Type B pancreatic cell (in vitro differentiated cells): ENCODE data around the gene TTC6. TPM values are rescaled to one million over a fixed set of nuclear protein-coding genes. Genes with fewer than 3 reads are reported as not detected.
A peak's percentile ranks its signal among the peaks of the same experiment; 100 is the strongest.

Experiments
- DNase-seq: peaks from one replicate; pipeline ENCODE4 v3.0.0; 2021; ENCODE audit warnings: mixed read lengths; ENCODE audit not compliant: unreplicated experiment; ENCODE audit errors: extremely low spot score
- H3K27ac Mint-ChIP-seq: 2 replicates; pipeline ENCODE4 v1.8.0; 2021; ENCODE audit warnings: mild to moderate bottlenecking, mixed read lengths
- H3K27me3 Mint-ChIP-seq: 2 replicates; pipeline ENCODE4 v1.8.0; 2021; ENCODE audit warnings: mixed read lengths
- H3K36me3 Mint-ChIP-seq: 2 replicates; pipeline ENCODE4 v1.8.0; 2021; ENCODE audit warnings: mixed read lengths
- H3K4me1 Mint-ChIP-seq: one replicate; pipeline ENCODE4 v1.8.0; 2021; ENCODE audit warnings: mixed read lengths; ENCODE audit not compliant: unreplicated experiment
- H3K4me3 Mint-ChIP-seq: 2 replicates; pipeline ENCODE4 v1.8.0; 2021; ENCODE audit warnings: mild to moderate bottlenecking, mixed read lengths
- H3K9me3 Mint-ChIP-seq: 2 replicates; pipeline ENCODE4 v1.8.0; 2021; ENCODE audit warnings: mixed read lengths
- total RNA-seq: library from RNA; stranded (reverse); gene quantifications from 2 replicates; pipeline ENCODE4 v1.2.1, GENCODE V29; 2021; ENCODE audit warnings: low replicate concordance
- TF ChIP-seq, protein P1 (sequence below): fragments of 200-600 bp; sonication (generic); conservative IDR thresholded peaks from 2 replicates; pipeline ENCODE4 v1.5.0; 2021; ENCODE audit warnings: antibody characterized with exemption, mild to moderate bottlenecking

Gene TTC6
- total RNA-seq, 1 donor from 2014 or later, result 4.6 TPM

DNA sequence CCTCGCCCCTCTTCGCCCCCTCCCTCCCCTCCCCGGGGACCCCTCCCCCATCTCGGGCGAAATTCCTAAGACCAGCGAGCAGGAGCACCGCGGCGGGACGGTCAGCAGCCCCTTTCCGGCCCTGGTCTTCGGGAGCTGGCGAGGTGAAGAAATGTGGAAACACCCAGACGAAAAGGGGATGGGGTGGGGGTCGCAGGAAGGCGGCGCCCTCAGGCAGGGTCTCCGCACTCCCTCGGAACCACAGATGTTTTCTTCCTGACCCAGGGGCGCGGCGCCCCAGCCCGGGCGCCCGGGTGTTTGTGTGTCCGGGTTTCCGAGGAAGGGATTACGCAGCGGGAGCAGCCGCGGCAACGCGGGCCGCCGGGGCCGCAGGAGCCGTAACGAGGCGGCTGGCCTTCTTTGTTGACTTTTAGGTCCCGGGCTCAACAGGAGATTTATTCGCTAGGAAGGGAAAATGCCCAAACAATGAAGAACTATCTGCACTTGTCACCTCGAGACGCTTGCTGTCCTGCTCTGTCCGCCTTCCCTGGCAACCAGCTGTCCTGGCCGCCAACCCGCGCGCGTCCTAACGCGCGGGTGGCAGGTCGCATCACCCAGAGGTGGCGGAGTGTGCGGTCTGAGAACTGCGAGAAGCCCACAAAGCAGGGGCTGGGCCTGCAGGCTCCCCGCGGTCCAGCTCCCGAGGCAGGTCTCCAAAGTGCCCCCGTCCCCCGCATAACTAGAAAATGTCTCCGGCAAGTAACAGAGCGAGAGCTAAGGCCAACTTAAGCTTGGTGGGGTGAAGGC is 7.4 kb upstream of the TTC6 start:
- TF ChIP-seq, protein P1, sequence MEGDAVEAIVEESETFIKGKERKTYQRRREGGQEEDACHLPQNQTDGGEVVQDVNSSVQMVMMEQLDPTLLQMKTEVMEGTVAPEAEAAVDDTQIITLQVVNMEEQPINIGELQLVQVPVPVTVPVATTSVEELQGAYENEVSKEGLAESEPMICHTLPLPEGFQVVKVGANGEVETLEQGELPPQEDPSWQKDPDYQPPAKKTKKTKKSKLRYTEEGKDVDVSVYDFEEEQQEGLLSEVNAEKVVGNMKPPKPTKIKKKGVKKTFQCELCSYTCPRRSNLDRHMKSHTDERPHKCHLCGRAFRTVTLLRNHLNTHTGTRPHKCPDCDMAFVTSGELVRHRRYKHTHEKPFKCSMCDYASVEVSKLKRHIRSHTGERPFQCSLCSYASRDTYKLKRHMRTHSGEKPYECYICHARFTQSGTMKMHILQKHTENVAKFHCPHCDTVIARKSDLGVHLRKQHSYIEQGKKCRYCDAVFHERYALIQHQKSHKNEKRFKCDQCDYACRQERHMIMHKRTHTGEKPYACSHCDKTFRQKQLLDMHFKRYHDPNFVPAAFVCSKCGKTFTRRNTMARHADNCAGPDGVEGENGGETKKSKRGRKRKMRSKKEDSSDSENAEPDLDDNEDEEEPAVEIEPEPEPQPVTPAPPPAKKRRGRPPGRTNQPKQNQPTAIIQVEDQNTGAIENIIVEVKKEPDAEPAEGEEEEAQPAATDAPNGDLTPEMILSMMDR, result no peak
- Mint-ChIP-seq H3K27ac (peak overlapping the region; percentile 88), H3K4me3 (peak overlapping the region; percentile 85), H3K36me3 (peaks cover 20% of the 10 kb centered on the region), H3K4me1 (peaks cover 12% of the 10 kb centered on the region), H3K9me3 (no peaks in the 10 kb centered on the region), H3K27me3 (peaks cover 88% of the 10 kb centered on the region)
- DNase-seq, result no peak

DNA sequence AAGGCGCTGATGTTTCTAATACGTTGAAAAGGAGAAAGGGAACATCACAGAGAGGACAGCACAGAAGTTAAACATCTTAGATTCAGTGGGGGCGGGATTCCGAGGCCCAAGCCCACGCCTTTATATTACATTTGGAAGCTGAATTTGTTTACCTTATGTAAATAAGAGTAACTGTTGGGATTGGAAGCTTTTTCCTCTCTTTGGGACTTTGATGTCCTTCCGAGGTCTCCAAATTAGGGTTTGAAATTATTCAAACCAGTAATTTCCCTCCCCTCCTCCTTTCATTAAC is 6.8 kb upstream of the TTC6 start:
- Mint-ChIP-seq H3K4me1 (peaks cover 12% of the 10 kb centered on the region), H3K4me3 (peak overlapping the region; percentile 85), H3K27ac (peak overlapping the region; percentile 88), H3K9me3 (no peaks in the 10 kb centered on the region), H3K27me3 (peaks cover 91% of the 10 kb centered on the region), H3K36me3 (peaks cover 20% of the 10 kb centered on the region)
- no peak for DNase-seq
- TF ChIP-seq, protein P1, result no peak

DNA sequence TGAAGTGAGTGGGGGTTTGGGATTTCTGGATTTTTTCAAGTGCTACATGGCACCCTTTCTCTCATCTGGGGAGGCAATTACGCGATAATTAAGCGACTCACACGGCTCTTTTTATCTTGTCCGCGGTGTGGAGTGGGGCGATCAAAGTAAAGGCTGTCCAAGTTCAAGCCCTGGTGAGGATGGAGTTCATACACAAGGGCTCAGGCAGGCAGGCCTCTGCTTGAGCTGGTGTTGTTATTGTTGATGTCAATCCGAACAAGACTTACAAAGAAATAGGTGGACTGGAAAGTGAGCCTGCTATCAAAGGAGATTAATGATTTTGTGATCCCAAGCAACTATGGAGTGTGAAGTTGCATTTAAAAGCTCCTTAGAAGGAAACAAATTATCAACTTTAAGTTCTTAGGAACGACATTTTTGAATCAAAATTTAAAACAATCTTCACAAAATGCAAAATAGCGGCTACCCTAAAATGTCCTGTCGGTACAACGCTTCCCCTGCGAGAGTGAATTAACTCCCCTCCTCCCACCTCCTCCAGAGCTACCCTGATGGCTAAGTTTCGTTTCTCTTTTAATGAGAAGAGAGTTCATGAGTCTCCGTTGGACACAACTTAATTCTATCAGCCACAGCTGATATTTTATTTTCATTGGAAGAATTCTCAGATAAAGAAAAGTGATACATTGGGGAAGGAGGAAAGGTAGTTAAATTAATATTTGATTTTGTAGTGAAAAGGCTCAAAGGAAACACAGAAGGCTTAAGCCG is 6.3 kb upstream of the TTC6 start:
- H3K4me1 Mint-ChIP-seq, result peaks cover 14% of the 10 kb centered on the region
- no peak for DNase-seq
- H3K27ac Mint-ChIP-seq, result peak overlapping the region; percentile 88
- TF ChIP-seq, protein P1, result no peak
- peaks cover 94% of the 10 kb centered on the region for H3K27me3 Mint-ChIP-seq
- H3K4me3 Mint-ChIP-seq, result peak overlapping the region; percentile 85
- H3K9me3 Mint-ChIP-seq, result no peaks in the 10 kb centered on the region
- H3K36me3 Mint-ChIP-seq, result peaks cover 20% of the 10 kb centered on the region

- H3K9me3 Mint-ChIP-seq, result no peaks in the 10 kb centered on the region
- H3K27me3 Mint-ChIP-seq, result peaks cover 91% of the 10 kb centered on the region
- no peak for DNase-seq
- H3K4me3 Mint-ChIP-seq, result peak overlapping the region; percentile 87
- TF ChIP-seq, protein P1, result no peak
- H3K36me3 Mint-ChIP-seq, result peaks cover 20% of the 10 kb centered on the region
- peaks cover 16% of the 10 kb centered on the region for H3K4me1 Mint-ChIP-seq
- peak overlapping the region; percentile 90 for H3K27ac Mint-ChIP-seq
Observed at GRCh38 chr14:37589715-37590427, 5.6 kb upstream of the TTC6 start.

DNA sequence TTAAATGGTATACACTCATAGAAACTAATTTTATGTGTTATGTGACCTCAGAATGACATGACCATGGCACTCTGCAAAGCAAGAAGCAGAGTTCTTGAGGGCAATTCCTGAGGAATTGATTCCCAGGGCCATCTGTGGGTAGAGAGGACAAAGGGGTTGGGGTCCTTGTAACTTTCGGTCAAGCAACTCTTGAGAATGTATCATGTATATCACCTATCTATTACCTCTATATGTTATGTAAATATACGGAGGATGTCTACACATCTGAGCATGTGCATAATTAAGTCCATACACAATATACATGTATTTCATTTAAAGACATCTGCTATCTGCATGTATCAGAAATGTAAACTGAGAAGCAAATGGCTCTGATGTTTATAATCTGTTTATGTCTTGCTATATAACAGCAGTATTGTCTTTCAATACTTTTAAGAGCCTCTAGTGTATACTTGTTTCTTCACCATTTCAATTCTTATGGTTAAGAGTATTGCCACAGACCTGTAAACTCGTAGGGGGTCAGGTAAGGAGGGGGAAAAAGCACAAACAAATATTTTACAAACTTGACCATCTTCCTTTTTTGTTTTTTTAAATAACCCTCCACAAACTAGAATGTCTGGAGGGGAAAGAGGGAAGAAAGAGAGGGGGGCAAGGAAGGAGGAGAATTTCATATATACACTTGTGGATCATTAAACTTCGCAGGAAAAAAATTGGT is 4.8 kb upstream of the TTC6 start:
- peak overlapping the region; percentile 87 for H3K4me3 Mint-ChIP-seq
- TF ChIP-seq, protein P1, result no peak
- H3K36me3 Mint-ChIP-seq, result peaks cover 20% of the 10 kb centered on the region
- H3K4me1 Mint-ChIP-seq, result peaks cover 17% of the 10 kb centered on the region
- H3K9me3 Mint-ChIP-seq, result no peaks in the 10 kb centered on the region
- DNase-seq, result no peak
- H3K27ac Mint-ChIP-seq, result peak overlapping the region; percentile 90
- H3K27me3 Mint-ChIP-seq, result peaks cover 86% of the 10 kb centered on the region
